ENCODE measurements around the gene KATNAL2.

- TF ChIP-seq, protein P1, sequence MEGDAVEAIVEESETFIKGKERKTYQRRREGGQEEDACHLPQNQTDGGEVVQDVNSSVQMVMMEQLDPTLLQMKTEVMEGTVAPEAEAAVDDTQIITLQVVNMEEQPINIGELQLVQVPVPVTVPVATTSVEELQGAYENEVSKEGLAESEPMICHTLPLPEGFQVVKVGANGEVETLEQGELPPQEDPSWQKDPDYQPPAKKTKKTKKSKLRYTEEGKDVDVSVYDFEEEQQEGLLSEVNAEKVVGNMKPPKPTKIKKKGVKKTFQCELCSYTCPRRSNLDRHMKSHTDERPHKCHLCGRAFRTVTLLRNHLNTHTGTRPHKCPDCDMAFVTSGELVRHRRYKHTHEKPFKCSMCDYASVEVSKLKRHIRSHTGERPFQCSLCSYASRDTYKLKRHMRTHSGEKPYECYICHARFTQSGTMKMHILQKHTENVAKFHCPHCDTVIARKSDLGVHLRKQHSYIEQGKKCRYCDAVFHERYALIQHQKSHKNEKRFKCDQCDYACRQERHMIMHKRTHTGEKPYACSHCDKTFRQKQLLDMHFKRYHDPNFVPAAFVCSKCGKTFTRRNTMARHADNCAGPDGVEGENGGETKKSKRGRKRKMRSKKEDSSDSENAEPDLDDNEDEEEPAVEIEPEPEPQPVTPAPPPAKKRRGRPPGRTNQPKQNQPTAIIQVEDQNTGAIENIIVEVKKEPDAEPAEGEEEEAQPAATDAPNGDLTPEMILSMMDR (IDR thresholded peaks at IDR 0.05; ENCODE audit: insufficient read depth, low read length, poor library complexity, severe bottlenecking): no peak
- TF ChIP-seq EZH2phosphoT487 (conservative IDR thresholded peaks at IDR 0.05; ENCODE audit: low read length): no peak
Measured at GRCh38 chr18:46909497-46909896, 7.9 kb upstream of the KATNAL2 start.

Data from SU-DHL-6 (cell line).